ENCODE data around the gene PURA. TPM values are rescaled to one million over a fixed set of nuclear protein-coding genes. Genes with fewer than 3 reads are reported as not detected.

The PURA gene
- total and polyA plus RNA-seq, 2 of the 4 experiments (the other 2 are of a cell fraction), result 3.8 to 5.6 TPM

DNA sequence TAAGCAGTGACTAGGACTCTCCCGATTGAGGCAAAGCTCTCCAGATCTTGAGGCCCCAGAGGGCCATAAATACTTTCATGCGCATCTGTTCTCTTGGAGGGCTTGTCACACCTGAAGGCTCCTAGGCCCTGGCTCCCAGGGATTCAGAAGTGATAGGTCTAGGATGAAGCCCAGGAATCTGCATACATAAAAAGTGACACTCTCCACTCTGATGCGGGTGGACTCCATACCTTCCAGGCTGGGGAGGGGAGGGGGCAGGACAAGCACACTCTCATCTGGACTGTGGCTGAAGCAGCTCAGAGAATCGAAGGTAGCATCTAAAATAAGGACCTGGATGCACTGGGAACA lies 52.0 kb downstream of the PURA start:
- H3K4me1 ChIP-seq (ENCODE audit: control insufficient read depth, insufficient read depth, low read length), result no peaks in the 10 kb centered on the region
- no peak overlapping the region for H2BK15ac ChIP-seq (ENCODE audit: low read depth, low read length)
- no peak overlapping the region for H2BK120ac ChIP-seq (ENCODE audit: low read depth, low read length)
- no peak overlapping the region for H3K4ac ChIP-seq (ENCODE audit: low read depth, low read length)
- no peak overlapping the region for H3K9ac ChIP-seq (ENCODE audit: low read depth, low read length)
- no peaks in the 10 kb centered on the region for H3K9me3 ChIP-seq (ENCODE audit: control insufficient read depth, insufficient read depth, low read length)
- H2AFZ ChIP-seq (replicated peaks; ENCODE audit: low read length, poor library complexity), result no peak overlapping the region
- H3K9me1 ChIP-seq (ENCODE audit: insufficient read depth, low read length), result no peaks in the 10 kb centered on the region
- H4K8ac ChIP-seq (ENCODE audit: low read depth in 2 of 2, low read length in 2 of 2), result no peak overlapping the region
- DNase-seq (no peak), ATAC-seq (ENCODE audit: low read depth) (no peak)
- H3K4me2 ChIP-seq (ENCODE audit: low read depth, low read length), result no peak overlapping the region
- no peaks in the 10 kb centered on the region for H4K20me1 ChIP-seq (ENCODE audit: insufficient read depth, low read length)
- no peak overlapping the region for H3K56ac ChIP-seq (ENCODE audit: extremely low read depth, insufficient read depth, low read length)
- no peak overlapping the region for H3K27ac ChIP-seq (ENCODE audit: insufficient read depth, low read length)
- in situ Hi-C loops (cut with MboI; ENCODE audit: low sequenced_read_pairs), result loop anchor here (5.0 to 10.0 kb wide), 2 partner anchors 94 to 381 kb away; no protein-coding TSS in a partner anchor
- H3K36me3 ChIP-seq (ENCODE audit: control insufficient read depth, insufficient read depth, low read length), result no peaks in the 10 kb centered on the region
- intact Hi-C loops (cut with micrococcal nuclease), result no loop called here
- dilution Hi-C loops (cut with HindIII; ENCODE audit: low sequenced_read_pairs, unreplicated experiment), result no loop called here
- H4K91ac ChIP-seq (ENCODE audit: insufficient read depth, low read depth, low read length), result no peak overlapping the region
- no peak overlapping the region for H3K23ac ChIP-seq (ENCODE audit: low read depth, low read length)
- no peak overlapping the region for H4K5ac ChIP-seq (ENCODE audit: low read depth, low read length)
- no peak overlapping the region for H3K14ac ChIP-seq (replicated peaks; ENCODE audit: low read depth, low read length)
- no peaks in the 10 kb centered on the region for H3K79me1 ChIP-seq (ENCODE audit: low read depth in 1 of 2, low read length in 2 of 2)
- ChIA-PET CTCF (no interaction called here), POLR2A (ENCODE audit: unreplicated experiment) (no interaction called here)
- no TSS peak for BruUV-seq (replicated peaks)
- H2AK9ac ChIP-seq (replicated peaks; ENCODE audit: low read depth, low read length, poor library complexity), result no peak overlapping the region
- H3K4me3 ChIP-seq (ENCODE audit: insufficient read depth, low read depth, low read length), result no peak overlapping the region
- H2BK20ac ChIP-seq (ENCODE audit: low read depth, low read length), result no peak overlapping the region
- no peak overlapping the region for H2BK5ac ChIP-seq (ENCODE audit: low read depth, low read length, poor library complexity, severe bottlenecking)
- no peak for TF ChIP-seq CHD1 (IDR thresholded peaks at IDR 0.05; ENCODE audit: low read depth, low read length)
- TF ChIP-seq, protein P1, sequence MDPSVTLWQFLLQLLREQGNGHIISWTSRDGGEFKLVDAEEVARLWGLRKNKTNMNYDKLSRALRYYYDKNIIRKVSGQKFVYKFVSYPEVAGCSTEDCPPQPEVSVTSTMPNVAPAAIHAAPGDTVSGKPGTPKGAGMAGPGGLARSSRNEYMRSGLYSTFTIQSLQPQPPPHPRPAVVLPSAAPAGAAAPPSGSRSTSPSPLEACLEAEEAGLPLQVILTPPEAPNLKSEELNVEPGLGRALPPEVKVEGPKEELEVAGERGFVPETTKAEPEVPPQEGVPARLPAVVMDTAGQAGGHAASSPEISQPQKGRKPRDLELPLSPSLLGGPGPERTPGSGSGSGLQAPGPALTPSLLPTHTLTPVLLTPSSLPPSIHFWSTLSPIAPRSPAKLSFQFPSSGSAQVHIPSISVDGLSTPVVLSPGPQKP (IDR thresholded peaks at IDR 0.05; ENCODE audit: borderline replicate concordance, low read depth, low read length), result no peak
- TF ChIP-seq POLR2A (IDR thresholded peaks at IDR 0.05; ENCODE audit: low read depth, low read length), result no peak
- TF ChIP-seq MAZ (IDR thresholded peaks at IDR 0.05; ENCODE audit: borderline replicate concordance, low read depth, low read length), result no peak
- TF ChIP-seq SMC3 (IDR thresholded peaks at IDR 0.05; ENCODE audit: low read depth, low read length), result no peak
- no peak overlapping the region for H2AK5ac ChIP-seq (ENCODE audit: low read depth, low read length)
- H3K18ac ChIP-seq (ENCODE audit: low read depth, low read length), result no peak overlapping the region
- WGBS, 2 experiments (ENCODE audit: extremely low coverage in 2 of 2, insufficient read length in 1 of 2), result no CpG with 5 or more reads among the region's 4 CpGs
- no peaks in the 10 kb centered on the region for H3K27me3 ChIP-seq (ENCODE audit: control insufficient read depth, insufficient read depth, low read length)
